Endothelial cell of umbilical vein (primary cell): ENCODE data around the gene DGCR8. TPM values are rescaled to one million over a fixed set of nuclear protein-coding genes. Genes with fewer than 3 reads are reported as not detected.

Source experiments
- BruUV-seq: library from RNA; stranded (reverse); fragments of 400-500 nt; replicated peaks from 2 replicates; lab custom pipeline; 2021; lab: Mats Ljungman, UMichigan
- CTCF ChIA-PET: fragments of 300-600, 350-600 bp; sonication (Branson Sonifier 250); formaldehyde crosslinking; loops from one replicate; lab custom pipeline; 2021; ENCODE audit warnings: antibody characterized with exemption, inconsistent platforms; lab: Charles Lee
- POLR2A ChIA-PET: fragments of 300-600, 350-600 bp; sonication (Branson Sonifier 250); formaldehyde crosslinking; loops from one replicate; lab custom pipeline; 2021; ENCODE audit warnings: antibody characterized with exemption, inconsistent platforms; lab: Charles Lee
- DNase-seq: peaks from one replicate; pipeline ENCODE4 v3.0.0-alpha.2; 2011; ENCODE audit warnings: low read depth, low spot score
- FAIRE-seq: peaks from 2 replicates; lab custom pipeline; 2011; peaks lifted over from hg19 to GRCh38; lab: Jason Lieb, UNC
- H2AFZ ChIP-seq: 2 replicates; pipeline ENCODE4 v1.6.0; 2012; ENCODE audit warnings: low read depth, low read length, control low read depth, inconsistent platforms
- H3K27ac ChIP-seq: 2 replicates; pipeline ENCODE4 v1.5.1; 2011; ENCODE audit warnings: low read depth, mild to moderate bottlenecking, control low read depth, low read length, moderate library complexity; ENCODE audit not compliant: insufficient read depth
- H3K27me3 ChIP-seq, 2 experiments: 2 replicates each; pipeline versions ENCODE4 v1.6.0 to v1.6.1; 2011; ENCODE audit warnings: low read length in 2 of 2, mixed read lengths in 1 of 2; ENCODE audit not compliant: control insufficient read depth in 2 of 2, insufficient read depth in 2 of 2
- H3K36me3 ChIP-seq, 2 experiments: 2 replicates in 1 of 2; 3 replicates in 1 of 2; pipeline ENCODE4 v1.5.1; 2011; ENCODE audit warnings: low read length in 2 of 2, mild to moderate bottlenecking in 1 of 2, moderate library complexity in 1 of 2; ENCODE audit not compliant: control insufficient read depth in 2 of 2, insufficient read depth in 2 of 2; ENCODE audit errors: extremely low read depth in 1 of 2
- H3K4me1 ChIP-seq: 3 replicates; pipeline ENCODE4 v1.5.1; 2011; ENCODE audit warnings: mild to moderate bottlenecking, low read length; ENCODE audit not compliant: control insufficient read depth, insufficient read depth; ENCODE audit errors: extremely low read depth
- H3K4me2 ChIP-seq: 2 replicates; pipeline ENCODE4 v1.6.1; 2011; ENCODE audit warnings: low read length, control low read depth, mixed read lengths; ENCODE audit not compliant: insufficient read depth
- H3K4me3 ChIP-seq, 3 experiments: fragments of 200-600 bp in 1 of 3; sonication (generic), shearing (Covaris generic) in 1 of 3; replicated peaks in 1 of 3; 2 replicates each; pipeline ENCODE4 v1.5.1; 2011 to 2016; ENCODE audit warnings: control low read depth in 3 of 3, low read length in 3 of 3, mild to moderate bottlenecking in 2 of 3, inconsistent platforms in 1 of 3, low read depth in 1 of 3, moderate library complexity in 1 of 3; ENCODE audit not compliant: insufficient read depth in 1 of 3
- H3K79me2 ChIP-seq: 2 replicates; pipeline ENCODE4 v1.6.0; 2012; ENCODE audit warnings: low read length, inconsistent platforms; ENCODE audit not compliant: control insufficient read depth, insufficient read depth
- H3K9ac ChIP-seq: replicated peaks from 2 replicates; pipeline ENCODE3; 2011; ENCODE audit warnings: low read length, control low read depth; ENCODE audit not compliant: insufficient read depth; ENCODE audit errors: extremely low read depth
- H3K9me1 ChIP-seq: replicated peaks from 3 replicates; pipeline ENCODE4 v1.6.0; 2011; ENCODE audit warnings: mild to moderate bottlenecking, low read length; ENCODE audit not compliant: control insufficient read depth, insufficient read depth; ENCODE audit errors: extremely low read depth
- H3K9me3 ChIP-seq: replicated peaks from 2 replicates; pipeline ENCODE4 v1.5.1; 2012; ENCODE audit warnings: low read length, inconsistent platforms; ENCODE audit not compliant: control insufficient read depth, insufficient read depth
- H4K20me1 ChIP-seq: replicated peaks from 2 replicates; pipeline ENCODE3; 2011; ENCODE audit warnings: mild to moderate bottlenecking, low read length; ENCODE audit not compliant: control insufficient read depth, insufficient read depth; ENCODE audit errors: extremely low read depth
- MAX ChIP-seq: IDR thresholded peaks from 2 replicates; pipeline ENCODE4 v1.6.1; 2011; ENCODE audit not compliant: insufficient read depth, insufficient read length
- POLR2AphosphoS5 ChIP-seq: IDR thresholded peaks from 2 replicates; pipeline ENCODE4 v1.6.1; 2012; ENCODE audit warnings: low read depth, mild to moderate bottlenecking, control low read depth, low read length, moderate library complexity; ENCODE audit not compliant: insufficient read depth
- dilution Hi-C: fragments of 300-500 bp; cut with MboI; formaldehyde crosslinking; loops from one replicate; pipeline ENCODE4 v1.15.0; 2019; ENCODE audit warnings: low sequenced_read_pairs; ENCODE audit not compliant: extremely low pct_ligation_motif_present
- intact Hi-C: fragments of 100-400 bp; cut with micrococcal nuclease; formaldehyde crosslinking; loops from one replicate; pipeline ENCODE4 v1.10.0; 2022
- polyA plus RNA-seq, 4 experiments: library from polyadenylated mRNA; depleted of rRNA in 3 of 4; stranded (reverse) in 3 of 4; unstranded in 1 of 4; fragments of >200 nt; gene quantifications; 2 replicates each; pipeline versions ENCODE4 v1.2.1 to v1.2.3, GENCODE V29; 2011 to 2012; ENCODE audit warnings: missing spikeins in 1 of 4
- total RNA-seq: library from RNA; stranded (reverse); gene quantifications from 2 replicates; pipeline ENCODE4 v1.2.3, GENCODE V29; 2021
- TF ChIP-seq, protein P1 (sequence below), 2 donors: IDR thresholded peaks; 1 replicate in 1 of 2; 2 replicates in 1 of 2; pipeline ENCODE4 v1.5.1; 2011; ENCODE audit warnings: low read length in 2 of 2, mild to moderate bottlenecking in 2 of 2, moderate library complexity in 2 of 2, control low read depth in 1 of 2, inconsistent platforms in 1 of 2, low read depth in 1 of 2; ENCODE audit not compliant: insufficient read depth in 1 of 2; ENCODE audit errors: extremely low read depth in 1 of 2

The DGCR8 gene
- total and polyA plus RNA-seq, 2 donors (not counting 3 experiments of a cell fraction or from before 2014, with no cell fraction given) = 32.7 to 64.2 TPM

DNA sequence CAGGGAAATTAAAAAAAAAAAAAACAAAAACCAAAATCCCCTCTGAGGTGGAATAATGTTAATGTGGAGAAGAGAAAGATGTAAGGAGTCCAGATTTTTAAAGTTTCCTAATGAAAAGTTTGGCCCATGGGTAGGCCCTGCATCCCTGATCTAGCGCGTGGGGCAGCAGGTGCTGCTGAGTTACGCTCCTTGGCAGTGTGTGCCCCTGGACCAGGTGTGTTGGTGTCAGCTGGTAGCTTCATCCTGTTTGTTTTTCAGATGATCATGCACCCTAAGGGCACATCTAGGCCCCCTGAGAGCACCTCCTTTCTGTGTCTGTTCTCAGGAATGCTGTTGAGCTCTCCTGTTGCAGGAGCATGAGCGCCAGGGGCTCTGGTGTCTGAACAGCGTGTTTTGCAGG lies 6.7 kb downstream of the DGCR8 start:
- FAIRE-seq = no peak
- TF ChIP-seq, protein P1, sequence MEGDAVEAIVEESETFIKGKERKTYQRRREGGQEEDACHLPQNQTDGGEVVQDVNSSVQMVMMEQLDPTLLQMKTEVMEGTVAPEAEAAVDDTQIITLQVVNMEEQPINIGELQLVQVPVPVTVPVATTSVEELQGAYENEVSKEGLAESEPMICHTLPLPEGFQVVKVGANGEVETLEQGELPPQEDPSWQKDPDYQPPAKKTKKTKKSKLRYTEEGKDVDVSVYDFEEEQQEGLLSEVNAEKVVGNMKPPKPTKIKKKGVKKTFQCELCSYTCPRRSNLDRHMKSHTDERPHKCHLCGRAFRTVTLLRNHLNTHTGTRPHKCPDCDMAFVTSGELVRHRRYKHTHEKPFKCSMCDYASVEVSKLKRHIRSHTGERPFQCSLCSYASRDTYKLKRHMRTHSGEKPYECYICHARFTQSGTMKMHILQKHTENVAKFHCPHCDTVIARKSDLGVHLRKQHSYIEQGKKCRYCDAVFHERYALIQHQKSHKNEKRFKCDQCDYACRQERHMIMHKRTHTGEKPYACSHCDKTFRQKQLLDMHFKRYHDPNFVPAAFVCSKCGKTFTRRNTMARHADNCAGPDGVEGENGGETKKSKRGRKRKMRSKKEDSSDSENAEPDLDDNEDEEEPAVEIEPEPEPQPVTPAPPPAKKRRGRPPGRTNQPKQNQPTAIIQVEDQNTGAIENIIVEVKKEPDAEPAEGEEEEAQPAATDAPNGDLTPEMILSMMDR (IDR thresholded peaks at IDR 0.05; ENCODE audit: extremely low read depth in 1 of 2, insufficient read depth in 1 of 2, low read depth in 1 of 2, low read length in 2 of 2) = no peak
- TF ChIP-seq POLR2AphosphoS5 = no peak
- no peak for TF ChIP-seq MAX
- no peaks in the 10 kb centered on the region for H3K9me1 ChIP-seq
- dilution Hi-C loops = no loop called here
- H3K4me3 ChIP-seq = no peak overlapping the region
- BruUV-seq = no TSS peak
- peaks cover 2% of the 10 kb centered on the region for H4K20me1 ChIP-seq
- no peak for DNase-seq
- no peak overlapping the region for H2AFZ ChIP-seq
- no peaks in the 10 kb centered on the region for H3K27me3 ChIP-seq
- peaks cover 80% of the 10 kb centered on the region for H3K79me2 ChIP-seq
- ChIA-PET POLR2A (no interaction called here), CTCF (no interaction called here)
- H3K9ac ChIP-seq = no peak overlapping the region
- no peak overlapping the region for H3K4me2 ChIP-seq
- intact Hi-C loops = no loop called here
- peaks cover 38 to 54% of the 10 kb centered on the region in 2 experiments for H3K36me3 ChIP-seq
- H3K4me1 ChIP-seq = peaks cover 13% of the 10 kb centered on the region
- H3K9me3 ChIP-seq = no peaks in the 10 kb centered on the region
- H3K27ac ChIP-seq = no peak overlapping the region
